Skin of body (tissue), 2 donors: ENCODE data around the gene AJM1. TPM values are rescaled to one million over a fixed set of nuclear protein-coding genes. Genes with fewer than 3 reads are reported as not detected.

Experiments used
- DNase-seq: peaks from one replicate; lab custom pipeline; 2025; lab: John Stamatoyannopoulos, UW
- total RNA-seq: library from RNA; depleted of rRNA; stranded (reverse); fragments of >200 nt; gene quantifications from one replicate; pipeline ENCODE4 v1.2.3, GENCODE V29; 2014

Gene AJM1
- total RNA-seq, 1 donor from 2014 or later, result 0.79 TPM

- peak; percentile 66 for DNase-seq
These were observed 34.8 kb upstream of the AJM1 start, which contains the start of gene RABL6 for GRCh38 chr9:136807281-136808074. Gene RABL6, plus strand, starts transcription at chr9:136807948. Its CDS starts 249 bp downstream, at chr9:136808197.

GRCh38 chr9:136808075-136808805, 34.0 kb upstream of the AJM1 start:
- no peak for DNase-seq

- no peak for DNase-seq
These were observed 33.5 kb upstream of the AJM1 start for GRCh38 chr9:136808806-136809158.

- DNase-seq, result no peak
These were observed 27.4 kb upstream of the AJM1 start for GRCh38 chr9:136814725-136815421.

GRCh38 chr9:136815422-136815782, 26.9 kb upstream of the AJM1 start:
- no peak for DNase-seq

GRCh38 chr9:136820971-136821825, 21.1 kb upstream of the AJM1 start:
- DNase-seq, result no peak

- DNase-seq, result no peak
These were observed 20.3 kb upstream of the AJM1 start for GRCh38 chr9:136821826-136822544.

GRCh38 chr9:136823136-136824046, 18.9 kb upstream of the AJM1 start:
- DNase-seq, result no peak

GRCh38 chr9:136824496-136825225, 17.6 kb upstream of the AJM1 start:
- no peak for DNase-seq

GRCh38 chr9:136825295-136826187, 16.7 kb upstream of the AJM1 start:
- DNase-seq, result no peak

- DNase-seq, result no peak
These were observed 16.1 kb upstream of the AJM1 start for GRCh38 chr9:136826188-136826541.

- DNase-seq, result no peak
These were observed 15.3 kb upstream of the AJM1 start for GRCh38 chr9:136826703-136827582.

GRCh38 chr9:136827794-136828473, 14.3 kb upstream of the AJM1 start:
- DNase-seq, result no peak

GRCh38 chr9:136828474-136829140, 13.7 kb upstream of the AJM1 start:
- no peak for DNase-seq

GRCh38 chr9:136829412-136829811, 12.9 kb upstream of the AJM1 start:
- DNase-seq, result no peak
